Ishikawa (cell line): ENCODE measurements around the gene PCP4L1.

ENCODE experiments used
- CEBPB ChIP-seq: IDR thresholded peaks from 2 replicates; pipeline ENCODE4 v1.6.1; 2012
- CREB1 ChIP-seq: IDR thresholded peaks from 2 replicates; pipeline ENCODE4 v1.6.1; 2012; ENCODE audit warnings: low read depth
- EP300 ChIP-seq: IDR thresholded peaks from 2 replicates; pipeline ENCODE4 v1.6.1; 2012; ENCODE audit warnings: borderline replicate concordance
- YY1 ChIP-seq: IDR thresholded peaks from 2 replicates; pipeline ENCODE4 v1.6.1; 2012; ENCODE audit warnings: low read depth
- TF ChIP-seq, protein P1 (sequence below): IDR thresholded peaks from 2 replicates; pipeline ENCODE4 v1.6.1; 2012; ENCODE audit warnings: low read depth, mild to moderate bottlenecking

DNA sequence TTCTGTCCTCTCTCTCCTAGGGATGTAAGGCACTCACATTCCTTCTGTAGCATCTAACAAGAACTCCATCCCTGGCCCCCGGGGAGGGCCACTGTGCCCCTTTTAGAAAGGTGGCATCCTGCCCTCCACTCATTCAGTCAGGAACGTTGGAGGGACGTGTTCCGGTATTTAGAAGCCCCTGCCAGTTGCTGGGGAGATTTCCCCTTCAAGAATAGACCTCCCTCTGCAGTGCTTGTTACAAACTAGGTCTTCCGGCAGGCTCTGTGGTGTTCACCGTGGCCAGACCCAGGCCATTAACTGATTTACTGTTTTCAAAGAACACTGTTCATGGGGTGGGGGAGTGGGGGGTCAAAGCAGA, 779 bp downstream of the PCP4L1 start:
- TF ChIP-seq CREB1 (no peak), YY1 (no peak), EP300 (no peak), CEBPB (no peak)
- TF ChIP-seq, protein P1, sequence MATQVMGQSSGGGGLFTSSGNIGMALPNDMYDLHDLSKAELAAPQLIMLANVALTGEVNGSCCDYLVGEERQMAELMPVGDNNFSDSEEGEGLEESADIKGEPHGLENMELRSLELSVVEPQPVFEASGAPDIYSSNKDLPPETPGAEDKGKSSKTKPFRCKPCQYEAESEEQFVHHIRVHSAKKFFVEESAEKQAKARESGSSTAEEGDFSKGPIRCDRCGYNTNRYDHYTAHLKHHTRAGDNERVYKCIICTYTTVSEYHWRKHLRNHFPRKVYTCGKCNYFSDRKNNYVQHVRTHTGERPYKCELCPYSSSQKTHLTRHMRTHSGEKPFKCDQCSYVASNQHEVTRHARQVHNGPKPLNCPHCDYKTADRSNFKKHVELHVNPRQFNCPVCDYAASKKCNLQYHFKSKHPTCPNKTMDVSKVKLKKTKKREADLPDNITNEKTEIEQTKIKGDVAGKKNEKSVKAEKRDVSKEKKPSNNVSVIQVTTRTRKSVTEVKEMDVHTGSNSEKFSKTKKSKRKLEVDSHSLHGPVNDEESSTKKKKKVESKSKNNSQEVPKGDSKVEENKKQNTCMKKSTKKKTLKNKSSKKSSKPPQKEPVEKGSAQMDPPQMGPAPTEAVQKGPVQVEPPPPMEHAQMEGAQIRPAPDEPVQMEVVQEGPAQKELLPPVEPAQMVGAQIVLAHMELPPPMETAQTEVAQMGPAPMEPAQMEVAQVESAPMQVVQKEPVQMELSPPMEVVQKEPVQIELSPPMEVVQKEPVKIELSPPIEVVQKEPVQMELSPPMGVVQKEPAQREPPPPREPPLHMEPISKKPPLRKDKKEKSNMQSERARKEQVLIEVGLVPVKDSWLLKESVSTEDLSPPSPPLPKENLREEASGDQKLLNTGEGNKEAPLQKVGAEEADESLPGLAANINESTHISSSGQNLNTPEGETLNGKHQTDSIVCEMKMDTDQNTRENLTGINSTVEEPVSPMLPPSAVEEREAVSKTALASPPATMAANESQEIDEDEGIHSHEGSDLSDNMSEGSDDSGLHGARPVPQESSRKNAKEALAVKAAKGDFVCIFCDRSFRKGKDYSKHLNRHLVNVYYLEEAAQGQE = no peak
